Hematopoietic multipotent progenitor cell treated with erythropoietin and hydrocortisone succinate and interleukin-3 and kit ligand, for 17 days (in vitro differentiated cells): Measurements from ENCODE around the gene RD3L.
A peak's percentile ranks its signal among the peaks of the same experiment; 100 is the strongest.

Source experiments
- DNase-seq: peaks from one replicate; pipeline ENCODE4 v3.0.0-alpha.2; 2015; ENCODE audit warnings: low spot score

RD3L gene

GRCh38 chr14:103941973-103942736, at the start of gene RD3L:
TSS of gene RD3L (minus strand) at chr14:103942529. CDS start at chr14:103941695, 834 bp downstream.
- peak; percentile 28 for DNase-seq

GRCh38 chr14:103989964-103990363, 47.6 kb upstream of the RD3L start:
- DNase-seq: no peak

GRCh38 chr14:103989034-103989433, 46.7 kb upstream of the RD3L start:
- DNase-seq: no peak

GRCh38 chr14:103984196-103984595, 41.9 kb upstream of the RD3L start:
- DNase-seq: no peak

DNA sequence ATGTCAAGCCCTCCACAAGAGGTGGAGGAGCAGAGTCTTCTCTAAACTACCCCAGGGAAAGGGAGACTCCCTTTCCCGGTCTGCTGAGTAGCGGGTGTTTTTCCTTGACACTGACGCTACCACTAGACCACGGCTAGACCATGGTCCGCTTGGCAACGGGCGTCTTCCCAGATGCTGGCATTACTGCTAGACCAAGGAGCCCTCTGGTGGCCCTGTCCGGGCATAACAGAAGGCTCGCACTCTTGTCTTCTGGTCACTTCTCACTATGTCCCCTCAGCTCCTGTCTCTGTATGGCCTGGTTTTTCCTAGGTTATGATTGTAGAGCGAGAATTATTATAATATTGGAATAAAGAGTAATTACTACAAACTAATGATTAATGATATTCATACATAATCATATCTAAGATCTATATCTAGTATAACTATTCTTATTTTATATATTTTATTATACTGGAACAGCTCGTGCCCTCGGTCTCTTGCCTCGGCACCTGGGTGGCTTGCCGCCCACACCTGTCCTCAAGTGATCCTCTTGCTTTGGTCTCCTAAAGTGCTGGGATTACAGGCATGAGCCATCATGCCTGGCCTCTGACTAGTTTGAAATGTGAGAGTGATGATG, 38.4 kb upstream of the RD3L start:
- peak; percentile 27 for DNase-seq

GRCh38 chr14:103974575-103974974, 32.2 kb upstream of the RD3L start:
- DNase-seq: no peak

GRCh38 chr14:103973354-103973753, 31.0 kb upstream of the RD3L start:
- no peak for DNase-seq

- DNase-seq: no peak
These were observed 27.6 kb upstream of the RD3L start for GRCh38 chr14:103969961-103970360.

DNA sequence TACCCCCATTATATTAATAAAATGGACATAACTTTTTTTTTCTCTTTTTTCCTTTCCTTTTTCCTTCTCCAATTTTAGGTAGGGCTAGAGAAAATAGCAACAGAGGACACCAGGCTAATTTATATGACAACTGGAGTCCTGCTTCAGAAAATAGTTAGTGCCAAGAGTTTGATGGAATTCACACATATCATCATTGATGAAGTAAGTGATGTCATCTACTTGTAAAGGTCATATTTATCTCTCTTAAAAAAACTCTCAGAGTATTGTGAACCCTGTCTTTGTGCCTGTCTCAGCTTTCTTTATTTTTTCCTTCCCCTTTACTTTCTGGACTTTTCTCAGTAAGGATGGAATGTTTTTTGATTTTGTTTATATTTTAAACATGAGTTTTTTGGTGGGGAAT, 24.3 kb upstream of the RD3L start:
- DNase-seq: no peak

DNA sequence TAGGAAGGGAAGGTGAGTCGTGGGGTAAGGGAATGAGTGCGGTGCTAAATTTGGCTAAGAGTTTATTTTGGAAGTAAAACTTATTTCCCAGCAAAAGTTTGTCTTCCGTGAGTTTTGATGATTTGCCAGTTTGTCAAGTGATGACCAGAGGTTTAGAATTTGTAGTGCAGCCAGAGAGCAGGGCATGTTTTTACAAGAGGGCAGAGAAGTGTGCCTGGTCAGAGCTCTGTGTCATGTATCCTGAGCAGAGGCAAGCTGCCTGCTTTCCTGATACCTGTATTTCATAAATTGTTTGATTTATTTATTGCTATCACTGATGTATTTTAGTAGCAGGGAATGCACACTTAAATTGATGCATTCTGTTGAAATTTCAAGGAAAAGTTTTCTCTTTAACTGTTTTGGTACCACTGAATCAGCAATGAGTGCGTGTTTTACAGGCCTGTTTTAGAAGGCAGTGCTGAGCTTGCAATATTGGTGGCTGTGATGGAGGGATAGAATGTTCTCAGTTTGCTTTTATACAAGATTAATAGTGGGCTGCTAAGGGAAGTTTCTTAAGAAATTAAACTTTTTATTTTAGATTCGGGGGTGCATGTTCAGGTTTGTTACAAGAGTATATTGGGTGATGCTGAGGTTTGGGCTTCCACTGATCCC, 19.7 kb upstream of the RD3L start:
- DNase-seq: no peak

DNA sequence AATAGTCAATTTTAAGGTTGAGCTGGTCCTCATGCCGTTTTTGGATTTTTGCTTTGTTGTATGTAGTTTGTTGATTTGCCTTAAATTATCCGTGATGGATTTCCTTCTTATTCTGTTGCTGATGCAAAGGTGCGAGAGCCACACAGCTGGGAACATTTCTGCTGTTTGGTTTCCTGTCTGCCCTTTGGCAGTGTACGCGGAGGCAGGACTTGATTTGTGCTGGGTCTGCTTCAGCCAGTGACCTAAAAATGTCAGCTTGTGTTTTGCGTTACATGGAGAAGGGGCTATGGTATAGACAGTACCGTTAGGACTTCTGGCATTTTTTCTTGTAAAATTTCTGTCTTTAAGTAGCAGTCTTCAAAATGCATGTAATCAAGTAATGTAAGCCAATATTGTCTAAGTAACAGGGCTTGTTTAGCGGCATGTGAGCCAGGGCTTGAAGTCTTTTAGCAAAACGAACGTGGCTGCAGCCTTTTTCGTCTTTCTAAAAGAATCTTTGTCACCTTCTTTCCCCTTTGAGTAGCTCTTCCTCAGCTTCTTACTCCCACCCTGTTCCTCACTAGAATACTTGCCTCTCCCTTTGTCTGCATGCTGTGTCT, 18.2 kb upstream of the RD3L start:
- DNase-seq: no peak

DNA sequence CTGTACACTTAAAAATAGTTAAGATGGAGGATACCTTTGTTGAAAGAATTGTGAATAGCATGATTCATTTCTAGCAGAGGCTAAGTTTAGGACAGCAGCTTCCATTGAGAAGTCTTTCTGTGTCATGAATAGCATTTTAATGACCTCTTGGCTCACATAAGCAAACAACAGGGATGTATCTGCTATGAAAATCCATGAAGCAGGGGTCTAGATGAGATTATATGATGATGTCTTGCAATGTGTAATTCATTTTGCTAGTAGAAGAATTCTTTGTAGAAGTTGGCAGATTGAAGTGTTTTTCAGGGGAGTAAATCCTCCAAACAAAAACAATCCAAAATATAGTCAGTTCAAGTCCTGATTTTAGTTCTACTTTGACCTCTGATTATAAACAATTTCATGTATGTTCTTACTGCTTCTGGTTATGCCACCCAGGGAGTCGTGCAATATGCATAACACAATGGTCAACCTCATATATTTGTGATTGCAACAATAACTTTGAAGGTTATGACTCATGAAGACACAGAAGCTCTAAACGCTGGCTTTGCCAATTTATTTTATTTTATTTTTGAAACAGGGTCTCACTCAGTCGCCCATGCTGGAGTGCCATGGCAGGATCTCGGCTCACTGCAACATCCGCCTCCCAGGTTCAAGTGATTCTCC, 6.9 kb upstream of the RD3L start:
- no peak for DNase-seq

- DNase-seq: no peak
These were observed 6.1 kb upstream of the RD3L start for GRCh38 chr14:103948442-103948841.

DNA sequence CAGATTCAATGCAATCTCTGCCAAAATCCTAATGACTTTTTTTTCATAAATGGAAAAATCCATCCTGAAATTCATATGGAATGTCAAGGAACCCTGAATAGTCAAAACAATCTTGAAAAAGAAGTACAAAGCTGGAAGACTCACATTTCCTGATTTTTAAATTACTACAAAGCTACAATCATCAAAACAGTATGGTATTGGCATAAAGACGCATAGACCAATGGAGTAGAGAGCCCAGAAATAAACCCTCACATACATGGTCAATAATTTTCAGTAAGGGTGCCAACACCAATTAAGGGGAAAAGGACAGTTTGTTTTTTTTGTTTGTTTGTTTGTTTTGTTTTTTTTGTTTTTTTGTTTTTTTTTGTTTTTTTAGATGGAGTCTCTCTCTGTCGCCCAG, 4.6 kb upstream of the RD3L start:
- DNase-seq: no peak

DNA sequence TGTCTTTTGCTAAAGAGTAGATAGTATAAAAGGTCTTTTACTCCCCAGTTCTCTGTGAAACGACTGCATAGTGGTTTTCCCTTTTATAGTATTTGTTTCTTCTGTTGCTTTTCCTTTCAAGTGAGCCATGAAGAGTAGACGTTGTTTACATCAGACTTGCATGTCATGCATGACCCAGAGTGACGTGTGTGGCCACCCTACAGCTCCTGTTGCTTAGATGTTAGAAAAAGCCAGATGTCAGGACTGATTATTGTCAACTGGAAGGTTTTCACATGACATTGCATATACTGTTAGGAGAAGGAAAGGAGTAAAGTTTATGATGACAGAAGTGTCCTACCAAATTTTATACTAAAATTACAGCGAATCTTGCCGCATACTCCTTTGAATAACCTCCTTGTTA, 1.3 kb upstream of the RD3L start:
- peak; percentile 85 for DNase-seq

DNA sequence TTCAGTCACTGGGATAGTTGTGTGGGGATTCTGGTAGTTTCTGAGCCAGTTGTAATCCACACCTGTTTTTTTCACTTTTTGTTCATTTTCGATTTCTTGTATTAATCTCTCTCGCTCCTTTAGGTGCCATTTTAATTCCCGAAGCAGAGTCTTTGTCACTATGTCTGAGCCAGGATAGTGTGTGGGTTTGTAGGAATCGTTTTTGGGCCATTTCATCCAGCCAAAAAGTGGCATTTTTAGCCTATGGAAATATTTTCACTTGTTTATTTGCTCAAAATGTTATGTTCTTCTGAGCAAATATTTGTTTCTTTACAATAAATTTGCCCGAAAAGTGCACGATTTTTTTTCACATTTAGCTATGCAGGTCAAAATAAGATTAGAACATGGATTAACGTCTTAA, 867 bp downstream of the RD3L start:
- DNase-seq: no peak

DNA sequence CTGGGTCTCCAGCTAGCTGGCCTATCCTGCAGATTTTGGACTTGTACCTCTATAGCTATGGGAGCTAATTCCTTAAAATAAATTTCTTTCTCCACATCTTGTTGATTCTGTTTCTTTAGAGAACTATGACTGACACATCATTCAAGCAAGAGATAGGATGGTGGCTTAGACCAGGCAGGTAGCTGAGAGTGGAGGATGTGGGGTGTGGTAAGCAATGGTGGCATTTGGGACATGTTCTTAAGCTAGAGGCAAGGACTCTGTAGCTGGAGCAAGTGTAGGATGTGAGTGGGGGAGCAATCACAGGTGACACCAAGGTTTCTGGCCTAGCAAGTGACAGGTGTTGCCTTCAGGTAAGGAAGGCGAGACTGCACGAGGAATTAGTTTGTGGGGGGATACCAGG, 7.2 kb downstream of the RD3L start:
- no peak for DNase-seq

GRCh38 chr14:103932791-103933490, 9.4 kb downstream of the RD3L start:
- DNase-seq: no peak

GRCh38 chr14:103931422-103931821, 10.9 kb downstream of the RD3L start:
- DNase-seq: no peak

DNA sequence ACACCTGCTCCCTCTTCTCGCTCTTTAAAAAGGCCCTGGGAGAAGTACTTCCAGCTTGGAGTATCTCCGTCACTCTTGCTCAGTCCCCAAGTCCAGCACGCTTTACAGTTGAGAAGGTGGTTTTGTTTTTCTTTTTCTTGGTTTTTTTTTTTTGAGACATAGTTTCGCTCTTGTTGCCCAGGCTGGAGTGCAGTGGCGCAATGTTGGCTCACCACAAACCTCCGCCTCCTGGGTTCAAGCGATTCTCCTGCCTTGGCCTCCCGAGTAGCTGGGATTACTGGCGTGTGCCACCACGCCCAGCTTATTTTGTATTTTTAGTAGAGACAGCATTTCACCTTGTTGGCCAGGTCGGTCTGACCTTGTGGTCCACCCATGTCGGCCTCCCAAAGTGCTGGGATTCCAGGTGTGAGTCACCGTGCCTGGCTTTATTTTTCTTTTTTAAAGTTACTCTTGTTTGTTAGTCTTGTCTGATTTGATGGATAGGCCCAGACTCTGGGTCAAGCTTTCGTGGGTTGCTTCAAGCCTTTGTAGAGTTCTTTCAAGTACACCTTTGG, 12.2 kb downstream of the RD3L start:
- no peak for DNase-seq
